T-cell (primary cell): ENCODE measurements around the gene PELI2. TPM values are rescaled to one million over a fixed set of nuclear protein-coding genes. Genes with fewer than 3 reads are reported as not detected.

Source experiments
- ATAC-seq, 4 experiments: fragments of 200-7000 bp in 3 of 4; fragments of 150-1000 bp in 1 of 4; cut with Tn5 transposase; replicated peaks in 1 of 4; 1 replicate in 3 of 4; 2 replicates in 1 of 4; pipeline ENCODE4 v1.10.0; 2021; ENCODE audit warnings: moderate library complexity in 3 of 4, mild to moderate bottlenecking in 2 of 4, moderate number of reproducible peaks in 1 of 4
- CTCF ChIA-PET, 2 donors: fragments of 300-600 bp; sonication (Branson Sonifier 250); formaldehyde crosslinking; loops; one replicate each; lab custom pipeline; 2022; ENCODE audit warnings: antibody characterized with exemption in 2 of 2; lab: Charles Lee
- POLR2A ChIA-PET, 2 donors: fragments of 300-600 bp; sonication (Branson Sonifier 250); formaldehyde crosslinking; loops; one replicate each; lab custom pipeline; 2022; ENCODE audit warnings: antibody characterized with exemption in 2 of 2; lab: Charles Lee
- DNase-seq, 35 experiments: peaks; one replicate each; pipeline versions ENCODE4 v3.0.0 to v3.0.0-alpha.2; 2013 to 2023
- H3K27ac ChIP-seq: one replicate; pipeline ENCODE4 v1.5.1; 2013; ENCODE audit warnings: low read length
- H3K27me3 ChIP-seq, 2 experiments: replicated peaks in 1 of 2; 1 replicate in 1 of 2; 2 replicates in 1 of 2; pipeline versions ENCODE4 v1.6.1 to v1.7.0; 2013; ENCODE audit warnings: low read length in 1 of 2, mixed read lengths in 1 of 2; ENCODE audit not compliant: control insufficient read depth in 2 of 2, insufficient read depth in 2 of 2; ENCODE audit errors: extremely low read depth in 1 of 2
- H3K36me3 ChIP-seq, 2 donors: 1 replicate in 1 of 2; 2 replicates in 1 of 2; pipeline versions ENCODE4 v1.6.1 to v1.7.0; 2013; ENCODE audit warnings: low read length in 1 of 2; ENCODE audit not compliant: control insufficient read depth in 2 of 2, insufficient read depth in 1 of 2; ENCODE audit errors: extremely low read depth in 1 of 2
- H3K4me1 ChIP-seq, 2 experiments: 1 replicate in 1 of 2; 2 replicates in 1 of 2; pipeline versions ENCODE4 v1.6.1 to v1.7.0; 2013; ENCODE audit warnings: low read length in 2 of 2, mixed read lengths in 1 of 2; ENCODE audit not compliant: insufficient read depth in 2 of 2, control insufficient read depth in 1 of 2; ENCODE audit errors: extremely low read depth in 1 of 2
- H3K4me3 ChIP-seq, 2 donors: 1 replicate in 1 of 2; 2 replicates in 1 of 2; pipeline versions ENCODE4 v1.5.1 to v1.7.0; 2013; ENCODE audit warnings: mild to moderate bottlenecking in 2 of 2, low read length in 1 of 2, moderate library complexity in 1 of 2; ENCODE audit not compliant: control insufficient read depth in 1 of 2; ENCODE audit errors: extremely low read depth in 1 of 2
- H3K9me3 ChIP-seq: 2 replicates; pipeline ENCODE4 v1.7.0; 2013
- H3K27ac Mint-ChIP-seq, 2 donors: one replicate each; pipeline ENCODE4 v1.8.0; 2020 to 2021; ENCODE audit warnings: mild to moderate bottlenecking in 2 of 2, mixed read lengths in 2 of 2
- H3K27me3 Mint-ChIP-seq, 2 donors: one replicate each; pipeline ENCODE4 v1.8.0; 2021 to 2022; ENCODE audit warnings: mixed read lengths in 2 of 2
- H3K36me3 Mint-ChIP-seq: one replicate; pipeline ENCODE4 v1.8.0; 2021; ENCODE audit warnings: mixed read lengths
- H3K4me1 Mint-ChIP-seq, 3 donors: one replicate each; pipeline ENCODE4 v1.8.0; 2020 to 2022; ENCODE audit warnings: mixed read lengths in 3 of 3, mild to moderate bottlenecking in 1 of 3
- H3K4me3 Mint-ChIP-seq, 3 donors: one replicate each; pipeline ENCODE4 v1.8.0; 2020 to 2022; ENCODE audit warnings: mild to moderate bottlenecking in 3 of 3, mixed read lengths in 3 of 3, moderate library complexity in 3 of 3
- H3K9me3 Mint-ChIP-seq, 3 donors: one replicate each; pipeline ENCODE4 v1.8.0; 2020 to 2022; ENCODE audit warnings: mixed read lengths in 3 of 3
- WGBS: methylation state at CpG from one replicate; pipeline ENCODE4 v1.1.5; 2013; ENCODE audit warnings: missing lambda C conversion rate; ENCODE audit not compliant: insufficient coverage; 5-methylcytosine and 5-hydroxymethylcytosine counted together
- total RNA-seq, 35 experiments: library from RNA in 6 of 35; stranded (reverse) in 6 of 35; fragments of 120-200 nt in 1 of 35; gene quantifications; one replicate each; pipeline versions ENCODE4 v1.2.1 to v1.2.4 and lab custom pipeline; 2013 to 2026

The PELI2 gene
- total RNA-seq, 5 donors from 2014 or later (not counting 1 experiment from before 2014, with no cell fraction given) = 9.0 to 12.7 (median 10.5) TPM

- peaks cover 29 to 40% (median 30%) of the 10 kb centered on the region in 3 donors for H3K4me1 Mint-ChIP-seq
- no peaks in the 10 kb centered on the region for H3K36me3 Mint-ChIP-seq
- H3K27me3 ChIP-seq = no peaks in the 10 kb centered on the region
- no peak overlapping the region for H3K27ac ChIP-seq
- H3K27me3 Mint-ChIP-seq = no peaks in the 10 kb centered on the region
- ChIA-PET POLR2A (interaction anchor here in 1 of 2 donors (0.6 kb wide), 1 partner anchor 453 kb away, joined by 3 read pairs; no protein-coding TSS in a partner anchor), CTCF (interaction anchor here in 1 of 2 donors (0.5 kb wide), 1 partner anchor 431 kb away, joined by 3 read pairs; no protein-coding TSS in a partner anchor)
- H3K36me3 ChIP-seq = no peaks in the 10 kb centered on the region
- H3K4me3 Mint-ChIP-seq = no peak overlapping the region
- no peak overlapping the region for H3K4me3 ChIP-seq
- no peaks in the 10 kb centered on the region for H3K9me3 Mint-ChIP-seq
- H3K27ac Mint-ChIP-seq = no peak overlapping the region
- no peaks in the 10 kb centered on the region for H3K9me3 ChIP-seq
- WGBS = no CpG with 5 or more reads among the region's 5 CpGs
- peaks cover 0 to 11% of the 10 kb centered on the region in 2 experiments for H3K4me1 ChIP-seq
- peak in 8 of 35 experiments; percentile 9 to 24 (median 17) for DNase-seq
- no peak for ATAC-seq
Measured at GRCh38 chr14:56216626-56217379, 98.6 kb downstream of the PELI2 start.

GRCh38 chr14:56217380-56218045 lies 99.3 kb downstream of the PELI2 start:
- Histone ChIP-seq H3K27ac (no peak overlapping the region), H3K4me3 (no peak overlapping the region), H3K4me1 (peaks cover 0 to 12% of the 10 kb centered on the region in 2 experiments), H3K36me3 (no peaks in the 10 kb centered on the region), H3K27me3 (no peaks in the 10 kb centered on the region), H3K9me3 (no peaks in the 10 kb centered on the region)
- Mint-ChIP-seq H3K36me3 (no peaks in the 10 kb centered on the region), H3K4me3 (no peak overlapping the region), H3K9me3 (no peaks in the 10 kb centered on the region), H3K4me1 (peaks cover 28 to 45% (median 30%) of the 10 kb centered on the region in 3 donors), H3K27ac (no peak overlapping the region), H3K27me3 (no peaks in the 10 kb centered on the region)
- no peak for DNase-seq
- POLR2A ChIA-PET = interaction anchor here in 1 of 2 donors (0.5 kb wide), 1 partner anchor 489 kb away, joined by 6 read pairs; no protein-coding TSS in a partner anchor
- ATAC-seq = no peak
- CTCF ChIA-PET = no interaction called here
- WGBS = 100% methylated on average over 2 of the region's 7 CpGs

- H3K27me3 ChIP-seq = no peaks in the 10 kb centered on the region
- H3K4me1 Mint-ChIP-seq = peaks cover 14 to 28% (median 19%) of the 10 kb centered on the region in 3 donors
- ChIA-PET POLR2A (no interaction called here), CTCF (interaction anchor here in 1 of 2 donors (0.7 kb wide), 1 partner anchor 792 kb away, joined by 3 read pairs; no protein-coding TSS in a partner anchor)
- H3K4me1 ChIP-seq = peaks cover 0 to 12% of the 10 kb centered on the region in 2 experiments
- no peaks in the 10 kb centered on the region for H3K27me3 Mint-ChIP-seq
- H3K9me3 Mint-ChIP-seq = no peaks in the 10 kb centered on the region
- no peak overlapping the region for H3K27ac Mint-ChIP-seq
- DNase-seq (no peak), ATAC-seq (no peak)
- H3K36me3 Mint-ChIP-seq = peaks cover 1% of the 10 kb centered on the region
- H3K36me3 ChIP-seq = no peaks in the 10 kb centered on the region
- no peak overlapping the region for H3K4me3 Mint-ChIP-seq
- no peak overlapping the region for H3K4me3 ChIP-seq
- H3K27ac ChIP-seq = no peak overlapping the region
- H3K9me3 ChIP-seq = no peaks in the 10 kb centered on the region
- WGBS = 57% methylated on average over 3 of the region's 7 CpGs
Measured at GRCh38 chr14:56219666-56220413, 101.6 kb downstream of the PELI2 start.

- CTCF ChIA-PET = no interaction called here
- no peak overlapping the region for H3K27ac ChIP-seq
Measured at GRCh38 chr14:56221382-56222128, 103.3 kb downstream of the PELI2 start.

GRCh38 chr14:56224229-56224628 lies 106.0 kb downstream of the PELI2 start:
- Mint-ChIP-seq H3K27me3 (no peaks in the 10 kb centered on the region), H3K9me3 (no peaks in the 10 kb centered on the region), H3K27ac (no peak overlapping the region), H3K36me3 (peaks cover 20% of the 10 kb centered on the region), H3K4me1 (peaks cover 2 to 25% (median 3%) of the 10 kb centered on the region in 3 donors), H3K4me3 (no peak overlapping the region)
- peaks cover 0 to 4% of the 10 kb centered on the region in 2 experiments for H3K4me1 ChIP-seq
- ATAC-seq = no peak
- peaks cover 0 to 3% of the 10 kb centered on the region in 2 donors for H3K36me3 ChIP-seq
- H3K9me3 ChIP-seq = no peaks in the 10 kb centered on the region
- POLR2A ChIA-PET = no interaction called here
- CTCF ChIA-PET = no interaction called here
- no peak overlapping the region for H3K27ac ChIP-seq
- no peak for DNase-seq
- H3K27me3 ChIP-seq = no peaks in the 10 kb centered on the region
- H3K4me3 ChIP-seq = no peak overlapping the region
- WGBS = no CpG with 5 or more reads among the region's 1 CpG

More at GRCh38 chr14:56221382-56222128, 103.3 kb downstream of the PELI2 start:
- H3K4me1 ChIP-seq = peaks cover 0 to 8% of the 10 kb centered on the region in 2 experiments
- H3K27me3 Mint-ChIP-seq = no peaks in the 10 kb centered on the region
- H3K9me3 ChIP-seq = no peaks in the 10 kb centered on the region
- no peak overlapping the region for H3K27ac Mint-ChIP-seq
- WGBS = 20% methylated on average over 1 of the region's 7 CpGs
- H3K4me3 Mint-ChIP-seq = no peak overlapping the region
- H3K36me3 ChIP-seq = peaks cover 0 to 3% of the 10 kb centered on the region in 2 donors
- H3K4me1 Mint-ChIP-seq = peaks cover 3 to 25% (median 6%) of the 10 kb centered on the region in 3 donors
- POLR2A ChIA-PET = no interaction called here
- no peaks in the 10 kb centered on the region for H3K27me3 ChIP-seq
- peaks cover 11% of the 10 kb centered on the region for H3K36me3 Mint-ChIP-seq
- DNase-seq (no peak), ATAC-seq (no peak)
- H3K4me3 ChIP-seq = no peak overlapping the region
- H3K9me3 Mint-ChIP-seq = no peaks in the 10 kb centered on the region
